GM12801 (cell line): Measurements from ENCODE around the gene MRPL37.

Source experiments
- TF ChIP-seq, protein P1 (sequence below): IDR thresholded peaks from one replicate; pipeline ENCODE4 v1.5.1; 2011; ENCODE audit warnings: control low read depth; ENCODE audit not compliant: insufficient read length; ENCODE audit errors: extremely low read depth

Gene MRPL37

DNA sequence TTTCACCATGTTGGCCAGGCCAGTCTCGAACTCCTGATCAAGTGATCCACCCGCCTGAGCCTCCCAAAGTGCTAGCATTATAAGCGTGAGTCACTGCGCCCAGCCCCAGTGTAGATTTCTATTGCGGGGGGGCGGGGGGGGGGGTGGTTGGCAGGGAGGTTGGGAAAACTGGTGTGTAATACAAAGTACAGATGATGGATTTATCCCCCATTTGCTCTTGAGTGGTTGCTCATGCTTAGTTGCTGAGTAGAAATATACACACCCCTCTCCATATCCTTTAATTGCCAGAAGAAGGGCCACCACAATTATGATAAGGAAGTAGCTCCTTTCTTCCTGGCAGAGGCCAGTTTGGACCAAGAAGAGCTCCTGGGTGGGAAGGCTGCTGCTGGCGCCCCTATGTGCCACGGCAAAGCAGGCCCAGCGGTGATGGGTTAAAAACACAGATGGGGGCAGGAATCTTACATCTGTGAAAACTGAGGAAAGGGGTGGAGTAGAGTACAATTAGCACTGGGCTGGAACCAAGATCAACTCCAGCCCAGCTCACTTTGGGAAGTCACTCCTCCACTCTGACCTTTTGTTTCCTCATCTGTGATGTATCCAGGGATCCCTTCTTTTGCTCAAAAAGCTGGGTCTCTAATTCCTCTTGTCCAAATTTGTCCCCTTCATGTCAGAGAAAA is 55.2 kb downstream of the MRPL37 start:
- TF ChIP-seq, protein P1, sequence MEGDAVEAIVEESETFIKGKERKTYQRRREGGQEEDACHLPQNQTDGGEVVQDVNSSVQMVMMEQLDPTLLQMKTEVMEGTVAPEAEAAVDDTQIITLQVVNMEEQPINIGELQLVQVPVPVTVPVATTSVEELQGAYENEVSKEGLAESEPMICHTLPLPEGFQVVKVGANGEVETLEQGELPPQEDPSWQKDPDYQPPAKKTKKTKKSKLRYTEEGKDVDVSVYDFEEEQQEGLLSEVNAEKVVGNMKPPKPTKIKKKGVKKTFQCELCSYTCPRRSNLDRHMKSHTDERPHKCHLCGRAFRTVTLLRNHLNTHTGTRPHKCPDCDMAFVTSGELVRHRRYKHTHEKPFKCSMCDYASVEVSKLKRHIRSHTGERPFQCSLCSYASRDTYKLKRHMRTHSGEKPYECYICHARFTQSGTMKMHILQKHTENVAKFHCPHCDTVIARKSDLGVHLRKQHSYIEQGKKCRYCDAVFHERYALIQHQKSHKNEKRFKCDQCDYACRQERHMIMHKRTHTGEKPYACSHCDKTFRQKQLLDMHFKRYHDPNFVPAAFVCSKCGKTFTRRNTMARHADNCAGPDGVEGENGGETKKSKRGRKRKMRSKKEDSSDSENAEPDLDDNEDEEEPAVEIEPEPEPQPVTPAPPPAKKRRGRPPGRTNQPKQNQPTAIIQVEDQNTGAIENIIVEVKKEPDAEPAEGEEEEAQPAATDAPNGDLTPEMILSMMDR, result no peak

DNA sequence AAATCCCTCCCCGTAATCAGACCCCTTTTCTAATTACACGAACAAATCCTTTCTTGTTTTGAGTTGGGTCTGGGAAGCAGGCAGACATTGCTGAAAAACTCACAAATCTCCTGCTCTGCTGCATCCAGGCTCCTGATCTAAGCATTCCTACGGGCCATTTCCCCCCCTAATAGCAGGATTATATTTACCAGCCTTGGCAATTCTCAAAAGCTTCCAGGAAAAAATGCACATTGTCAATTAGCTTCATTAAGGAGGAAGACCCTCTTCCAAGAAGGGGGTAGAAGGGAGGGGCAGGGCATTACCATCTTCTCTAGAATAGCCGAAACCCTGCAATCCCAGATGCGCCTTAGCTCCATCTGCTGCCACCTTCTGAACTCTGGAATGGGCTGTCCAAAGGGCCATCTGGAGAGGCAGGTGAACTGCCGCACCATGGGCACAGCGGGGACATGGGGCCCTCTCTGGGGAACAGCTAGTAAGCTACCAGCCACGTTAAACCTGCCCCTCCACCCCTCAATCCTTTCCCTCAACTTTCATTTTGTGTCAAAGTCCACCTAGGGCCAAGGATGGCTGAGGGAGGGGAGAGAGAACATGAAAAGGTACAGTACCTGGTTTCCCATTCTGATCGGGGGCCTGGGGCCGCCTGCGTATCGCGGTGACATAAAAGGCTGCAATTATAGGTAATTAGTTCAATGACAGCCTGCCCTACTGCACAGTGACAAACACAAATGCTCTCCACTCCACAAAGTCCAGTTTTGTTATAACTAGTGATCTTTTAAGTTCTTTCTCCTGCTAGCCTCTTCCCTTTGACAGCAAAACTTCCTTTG is 56.8 kb downstream of the MRPL37 start:
- TF ChIP-seq, protein P1, result no peak

DNA sequence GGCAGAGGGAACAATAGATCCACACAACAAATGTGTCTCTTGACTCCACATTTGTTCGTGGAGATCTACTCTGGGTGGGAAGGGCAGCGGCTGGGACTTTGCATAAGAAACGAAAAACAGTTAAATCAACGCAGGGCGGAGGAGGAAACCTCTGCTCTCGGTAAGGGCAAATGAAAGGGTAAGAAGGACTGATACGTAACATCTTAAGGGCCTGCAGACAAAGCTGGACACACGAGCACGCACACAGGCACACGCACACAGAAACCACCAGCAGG is 57.3 kb downstream of the MRPL37 start:
- TF ChIP-seq, protein P1, result no peak

DNA sequence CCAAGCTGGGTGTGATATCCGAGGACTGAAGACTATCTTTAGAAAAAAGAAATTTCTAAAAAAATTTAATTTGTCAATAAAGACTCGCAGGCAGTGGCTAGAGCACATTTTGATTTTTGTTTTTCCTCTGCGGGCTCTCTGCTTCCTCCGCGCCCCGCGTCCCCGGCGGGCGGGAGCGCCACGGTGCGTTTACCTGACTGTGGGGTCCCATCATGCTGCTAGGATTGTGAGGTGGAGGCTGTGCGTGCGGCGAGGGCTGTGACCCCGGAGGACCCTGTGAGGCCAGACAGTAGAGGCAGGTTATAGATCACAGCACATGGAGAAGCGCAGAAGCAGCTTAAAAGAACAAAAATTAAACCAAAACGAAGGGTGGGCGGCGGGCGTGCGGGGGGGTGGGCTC is 57.9 kb downstream of the MRPL37 start:
- TF ChIP-seq, protein P1, result no peak

DNA sequence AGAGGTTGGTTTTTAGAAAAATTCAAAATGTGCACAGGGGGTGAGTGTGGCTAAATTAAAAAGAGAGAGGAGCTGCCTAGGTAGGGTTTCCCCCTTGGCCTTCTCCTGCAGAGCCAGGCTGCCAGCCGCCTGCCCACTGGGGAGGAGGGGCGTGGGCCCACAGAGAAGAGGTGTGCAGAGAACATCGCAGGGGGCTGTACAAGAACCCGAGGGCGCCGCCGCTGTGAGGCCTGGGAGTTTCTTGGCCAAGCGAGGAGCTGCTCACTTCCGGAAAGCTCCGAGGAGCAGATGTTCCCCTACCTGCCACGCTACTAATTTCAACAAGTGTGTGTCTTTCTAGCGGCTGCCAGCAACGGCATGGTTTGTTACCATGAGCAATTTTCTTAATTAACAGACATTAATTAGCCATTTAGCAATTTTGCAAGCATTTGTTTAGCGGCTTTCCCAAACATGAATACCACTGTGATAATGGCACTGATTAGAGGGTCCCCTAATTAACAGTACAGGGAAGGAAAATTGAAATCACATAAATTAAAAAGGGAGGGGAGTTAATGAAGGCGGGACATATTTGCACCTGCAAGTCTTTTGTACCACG is 59.7 kb downstream of the MRPL37 start:
- TF ChIP-seq, protein P1, result no peak

DNA sequence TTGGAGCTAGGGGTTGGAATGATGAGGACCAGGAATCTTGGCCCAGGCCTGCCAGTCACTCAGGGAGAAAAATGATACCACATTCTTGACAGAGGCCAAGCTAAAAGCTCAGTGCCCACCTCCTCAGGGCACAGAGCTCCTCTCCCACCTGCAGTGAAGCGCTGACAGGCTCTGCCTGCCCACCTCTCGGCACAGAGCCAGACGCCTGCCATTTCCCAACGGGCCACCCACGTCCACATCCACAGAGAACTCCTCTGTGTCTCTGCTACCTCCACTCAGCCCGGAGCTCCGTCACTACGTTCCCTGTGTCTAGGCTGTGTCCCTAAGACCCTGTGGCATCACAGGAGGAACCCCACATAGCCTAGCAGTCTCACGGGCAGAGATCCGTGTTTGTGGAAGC is 60.8 kb downstream of the MRPL37 start:
- TF ChIP-seq, protein P1, result no peak

DNA sequence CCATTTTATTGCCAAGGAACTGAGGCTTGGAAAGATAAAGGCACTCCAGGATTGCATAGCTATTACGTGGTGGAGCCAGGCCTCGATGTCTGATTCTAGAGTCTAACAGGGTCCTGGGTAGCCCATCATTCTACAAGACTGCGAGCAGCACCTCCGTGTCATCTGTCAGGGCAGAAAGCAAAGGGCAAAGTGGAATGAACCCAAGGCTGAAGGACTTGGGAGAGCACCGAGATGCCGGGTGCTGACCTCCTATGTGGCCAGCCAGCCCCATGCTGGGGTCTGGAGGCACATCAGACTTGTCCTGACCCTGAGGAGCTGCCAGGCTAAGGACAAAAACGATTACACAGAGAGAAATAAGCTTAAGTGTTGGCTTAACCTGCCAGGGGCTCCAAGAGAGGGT is 62.3 kb downstream of the MRPL37 start:
- TF ChIP-seq, protein P1, result no peak
